SH-SY5Y (cell line): Measurements from ENCODE around the gene COG6.

Experiments used
- GATA2 ChIP-seq: IDR thresholded peaks from 2 replicates; pipeline ENCODE4 v1.6.1; 2011; ENCODE audit warnings: mild to moderate bottlenecking, low read depth, low read length
- GATA3 ChIP-seq: IDR thresholded peaks from 2 replicates; pipeline ENCODE4 v1.6.1; 2011; ENCODE audit warnings: low read depth, mild to moderate bottlenecking, low read length, moderate library complexity

Gene COG6

DNA sequence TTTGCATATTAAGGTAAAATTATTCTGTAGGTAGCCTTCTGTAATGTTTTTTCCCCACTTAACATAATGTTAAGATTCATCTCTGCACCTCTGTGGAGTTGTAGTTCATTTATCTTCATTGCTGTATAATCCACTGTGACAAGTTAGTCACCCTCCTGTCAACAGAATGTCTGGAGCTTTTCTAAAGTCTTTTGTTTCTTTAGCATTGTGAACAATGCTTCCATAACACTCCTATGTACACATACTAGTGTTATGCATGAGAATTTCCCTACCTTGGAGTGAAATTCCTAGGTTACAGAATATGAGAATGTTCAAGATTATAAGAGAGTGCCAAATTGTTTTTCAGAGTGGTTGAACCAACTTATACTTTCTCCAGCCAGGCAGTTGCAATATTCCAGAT lies 113.5 kb downstream of the COG6 start:
- TF ChIP-seq GATA2 (no peak), GATA3 (no peak)

- TF ChIP-seq GATA3 (no peak), GATA2 (no peak)
These were observed 115.0 kb downstream of the COG6 start for GRCh38 chr13:39770221-39771090.

DNA sequence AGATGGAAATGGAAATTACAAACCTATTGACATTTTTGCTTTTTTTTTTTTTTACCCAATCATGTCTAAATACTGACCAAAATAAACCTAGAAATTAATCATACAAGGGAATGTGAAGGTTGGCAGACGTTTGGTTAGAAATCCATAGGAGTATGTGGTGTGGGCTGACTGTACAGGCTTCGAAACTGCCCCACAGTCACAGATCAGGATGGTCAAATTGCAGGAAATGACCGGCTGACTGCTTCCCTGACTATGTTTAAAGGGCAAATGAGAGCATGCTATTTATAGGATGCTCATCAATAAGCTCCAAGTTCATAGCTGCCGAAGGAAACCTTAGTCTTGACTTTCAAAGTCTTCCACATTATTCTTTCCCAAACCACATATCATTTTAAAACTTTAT lies 118.4 kb downstream of the COG6 start:
- no peak for TF ChIP-seq GATA3
- no peak for TF ChIP-seq GATA2

DNA sequence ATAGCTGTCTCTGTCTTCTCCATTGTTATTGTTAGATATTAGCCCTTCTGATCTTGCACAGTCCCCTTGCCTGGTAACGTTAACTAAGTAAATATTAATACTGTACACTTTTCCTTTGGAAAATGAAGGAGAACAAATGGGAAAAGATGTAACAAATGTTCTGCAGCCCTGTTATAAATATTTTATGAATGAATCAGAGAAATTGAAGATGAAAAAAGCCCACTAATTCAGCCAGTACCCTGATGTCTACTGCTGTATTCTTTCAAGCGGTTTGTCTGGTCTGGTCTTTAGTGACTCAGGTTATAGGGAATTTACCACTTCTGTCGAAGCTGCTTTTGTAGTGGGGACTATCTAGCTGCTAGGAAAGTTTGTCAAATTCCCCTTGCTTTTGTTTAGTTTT lies 121.0 kb downstream of the COG6 start:
- no peak for TF ChIP-seq GATA3
- no peak for TF ChIP-seq GATA2

- TF ChIP-seq GATA2 (no peak), GATA3 (no peak)
These were observed 121.6 kb downstream of the COG6 start for GRCh38 chr13:39777021-39777420.

DNA sequence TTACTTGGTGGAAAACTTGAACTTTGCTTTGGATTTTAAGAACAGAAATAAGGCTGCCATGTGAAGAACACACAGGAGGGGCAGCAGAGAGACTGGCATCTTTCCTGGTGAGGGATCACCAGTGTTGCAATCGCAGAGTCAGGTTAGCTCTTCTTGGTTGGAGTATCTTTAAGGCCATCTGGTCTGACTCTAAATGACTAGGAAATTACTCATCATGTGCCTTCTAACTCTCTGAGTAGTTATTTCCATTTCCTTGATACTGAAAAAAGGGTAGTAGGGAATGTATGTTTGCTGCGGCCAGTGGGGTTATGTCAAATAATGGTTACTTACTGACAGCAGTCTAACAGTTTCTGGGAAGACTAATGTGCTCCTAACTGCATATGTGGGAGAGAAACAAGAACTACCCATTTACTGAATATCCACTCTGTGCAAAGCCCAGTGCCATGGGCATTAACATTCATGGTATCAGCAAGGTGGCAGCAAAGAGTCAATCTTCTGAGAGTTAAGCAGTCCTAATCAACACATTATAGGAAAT lies 122.1 kb downstream of the COG6 start:
- TF ChIP-seq GATA2 (no peak), GATA3 (no peak)

- no peak for TF ChIP-seq GATA2
- TF ChIP-seq GATA3: no peak
These were observed 124.1 kb downstream of the COG6 start for GRCh38 chr13:39779337-39780265.

- no peak for TF ChIP-seq GATA3
- no peak for TF ChIP-seq GATA2
These were observed 125.2 kb downstream of the COG6 start for GRCh38 chr13:39780711-39781110.

GRCh38 chr13:39781381-39781780 lies 125.9 kb downstream of the COG6 start:
- no peak for TF ChIP-seq GATA2

DNA sequence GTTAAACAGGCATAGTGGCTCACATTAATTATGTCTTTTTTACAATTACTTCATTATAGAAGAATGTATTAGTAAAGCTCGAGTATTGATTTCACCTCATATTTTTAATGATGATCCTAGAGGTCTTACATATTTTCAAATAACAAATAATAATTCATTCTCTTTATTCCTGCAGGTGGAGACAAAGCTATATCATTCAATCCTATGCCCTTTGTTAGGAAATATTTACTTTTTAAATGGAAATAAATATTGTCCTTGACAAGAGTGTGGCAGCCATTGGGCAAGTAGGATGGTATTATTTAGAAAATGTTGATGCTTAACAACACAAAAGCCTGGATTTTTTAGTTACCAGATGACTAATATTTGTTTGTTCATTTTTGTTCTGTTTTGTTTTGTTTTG lies 127.6 kb downstream of the COG6 start:
- TF ChIP-seq GATA2 (no peak), GATA3 (no peak)

GRCh38 chr13:39784347-39784746 lies 128.9 kb downstream of the COG6 start:
- no peak for TF ChIP-seq GATA2
- TF ChIP-seq GATA3: no peak

DNA sequence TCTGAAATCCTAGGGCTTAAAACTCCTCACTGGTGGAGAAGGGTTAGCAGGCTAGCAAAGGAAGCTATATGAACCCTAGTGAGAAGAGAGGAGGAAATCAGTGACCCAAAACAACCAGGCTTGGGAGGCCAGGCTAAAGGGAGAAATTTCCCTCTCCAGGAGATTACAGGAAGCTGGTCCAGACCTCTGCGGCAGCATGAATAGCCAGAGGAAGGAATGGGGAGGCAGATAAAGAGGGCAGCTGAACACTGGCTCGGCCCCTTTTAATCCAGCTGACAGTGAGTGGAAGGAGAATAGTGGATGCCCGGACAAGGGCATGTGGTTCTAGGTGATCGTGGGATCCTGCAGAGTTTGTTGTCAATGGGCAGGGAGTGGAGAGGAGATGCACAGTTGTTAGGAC lies 130.6 kb downstream of the COG6 start:
- TF ChIP-seq GATA3 (no peak), GATA2 (no peak)

DNA sequence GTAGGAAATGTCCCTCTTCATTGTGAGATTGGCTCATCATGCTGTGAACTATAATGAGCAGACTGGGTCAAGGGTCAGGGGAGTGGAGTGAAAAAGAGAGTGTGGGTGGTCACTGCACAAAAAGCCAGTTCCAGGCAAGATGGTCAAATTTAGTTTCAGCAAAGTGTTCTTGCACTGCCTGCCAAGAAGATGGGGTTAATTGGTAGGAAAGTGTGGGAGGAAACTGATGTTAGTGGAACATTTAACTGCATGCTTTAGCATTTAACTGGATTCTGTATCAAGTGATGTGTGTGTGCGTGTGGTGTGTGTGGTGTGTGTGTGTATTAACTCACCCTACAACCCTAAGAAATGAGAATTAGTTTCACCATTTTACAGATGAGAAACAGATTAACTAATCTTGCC lies 131.6 kb downstream of the COG6 start:
- TF ChIP-seq GATA3 (no peak), GATA2 (no peak)

- TF ChIP-seq GATA2 (no peak), GATA3 (no peak)
These were observed 132.6 kb downstream of the COG6 start for GRCh38 chr13:39788102-39788501.
